GM10266 (cell line): Measurements from ENCODE around the gene EIF5.

Source experiments
- DNase-seq: peaks from one replicate; pipeline ENCODE4 v3.0.0; 2012; ENCODE audit errors: extremely low spot score
- CTCF ChIP-seq: IDR thresholded peaks from 2 replicates; pipeline ENCODE4 v1.5.1; 2012; ENCODE audit warnings: mild to moderate bottlenecking, low read depth; ENCODE audit not compliant: control insufficient read depth, insufficient read depth; ENCODE audit errors: missing control alignments

Gene EIF5

GRCh38 chr14:103311171-103311997 is 22.7 kb upstream of the EIF5 start:
- no peak for DNase-seq
- TF ChIP-seq CTCF, result no peak

- no peak for DNase-seq
- TF ChIP-seq CTCF, result no peak
Observed at GRCh38 chr14:103312006-103312635, 21.9 kb upstream of the EIF5 start.

GRCh38 chr14:103313704-103314103 is 20.3 kb upstream of the EIF5 start:
- no peak for DNase-seq
- TF ChIP-seq CTCF, result no peak

- no peak for TF ChIP-seq CTCF
- no peak for DNase-seq
Observed at GRCh38 chr14:103314496-103315277, 19.4 kb upstream of the EIF5 start.

GRCh38 chr14:103315351-103315911 is 18.6 kb upstream of the EIF5 start:
- no peak for TF ChIP-seq CTCF
- DNase-seq, result no peak

- no peak for DNase-seq
- no peak for TF ChIP-seq CTCF
Observed at GRCh38 chr14:103315941-103316340, 18.1 kb upstream of the EIF5 start.
